SK-N-SH (cell line): ENCODE data around the gene LDHAL6A.

ENCODE experiments used
- CHD2 ChIP-seq: fragments of 150-350 bp; IDR thresholded peaks from 2 replicates; pipeline ENCODE4 v1.6.1; 2018; ENCODE audit warnings: low read length; ENCODE audit not compliant: partially characterized antibody
- ELF1 ChIP-seq: IDR thresholded peaks from 2 replicates; pipeline ENCODE4 v1.4.0; 2012
- FOXM1 ChIP-seq: IDR thresholded peaks from 2 replicates; pipeline ENCODE4 v1.4.0; 2012; ENCODE audit warnings: low read depth, mild to moderate bottlenecking
- GABPA ChIP-seq: IDR thresholded peaks from 2 replicates; pipeline ENCODE4 v1.4.0; 2012; ENCODE audit warnings: low read depth, mild to moderate bottlenecking
- MXI1 ChIP-seq: IDR thresholded peaks from 2 replicates; pipeline ENCODE4 v1.6.1; 2012; ENCODE audit warnings: mild to moderate bottlenecking, low read depth, low read length, improper control_type of control experiment
- NFIC ChIP-seq: IDR thresholded peaks from 2 replicates; pipeline ENCODE4 v1.4.0; 2012; ENCODE audit warnings: borderline replicate concordance
- POLR2AphosphoS5 ChIP-seq: IDR thresholded peaks from 2 replicates; pipeline ENCODE4 v1.6.1; 2012; ENCODE audit warnings: low read depth, low read length
- REST ChIP-seq: IDR thresholded peaks from 2 replicates; pipeline ENCODE4 v1.6.1; 2012; ENCODE audit warnings: mild to moderate bottlenecking, low read depth, low read length, moderate library complexity
- TAF1 ChIP-seq: IDR thresholded peaks from 2 replicates; pipeline ENCODE4 v1.6.1; 2012; ENCODE audit warnings: low read depth, mild to moderate bottlenecking, low read length, moderate library complexity, borderline replicate concordance
- TEAD4 ChIP-seq: IDR thresholded peaks from 2 replicates; pipeline ENCODE4 v1.4.0; 2012; ENCODE audit warnings: mild to moderate bottlenecking, borderline replicate concordance; ENCODE audit not compliant: insufficient read depth
- USF2 ChIP-seq: fragments of 150-350 bp; IDR thresholded peaks from 2 replicates; pipeline ENCODE4 v1.6.1; 2017; ENCODE audit warnings: antibody characterized with exemption, low read length, low read depth, borderline replicate concordance
- TF ChIP-seq, protein P1 (sequence below): fragments of 200-600 bp; sonication (generic); IDR thresholded peaks from 2 replicates; pipeline ENCODE4 v1.6.1; 2017; ENCODE audit warnings: antibody characterized with exemption, mild to moderate bottlenecking, moderate library complexity

DNA sequence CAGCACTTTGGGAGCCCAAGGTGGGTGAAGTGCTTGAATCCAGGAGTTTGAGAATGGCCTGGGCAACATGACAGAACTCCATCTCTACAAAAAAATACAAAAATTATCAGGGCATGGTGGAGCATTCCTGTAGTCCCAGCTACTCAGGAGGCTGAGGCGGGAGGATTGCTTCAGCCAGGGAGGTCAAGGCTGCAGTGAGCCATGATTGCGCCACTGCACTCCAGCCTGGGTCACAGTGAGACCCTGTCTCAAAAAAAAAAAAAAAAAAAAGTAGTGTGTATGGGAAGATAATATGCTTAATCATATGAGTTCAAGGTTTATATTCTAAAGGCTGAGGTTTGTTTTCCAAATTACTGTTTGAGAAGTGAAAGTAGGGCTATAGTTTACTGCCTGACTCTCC lies 10.7 kb downstream of the LDHAL6A start:
- TF ChIP-seq NFIC: no peak
- TF ChIP-seq, protein P1, sequence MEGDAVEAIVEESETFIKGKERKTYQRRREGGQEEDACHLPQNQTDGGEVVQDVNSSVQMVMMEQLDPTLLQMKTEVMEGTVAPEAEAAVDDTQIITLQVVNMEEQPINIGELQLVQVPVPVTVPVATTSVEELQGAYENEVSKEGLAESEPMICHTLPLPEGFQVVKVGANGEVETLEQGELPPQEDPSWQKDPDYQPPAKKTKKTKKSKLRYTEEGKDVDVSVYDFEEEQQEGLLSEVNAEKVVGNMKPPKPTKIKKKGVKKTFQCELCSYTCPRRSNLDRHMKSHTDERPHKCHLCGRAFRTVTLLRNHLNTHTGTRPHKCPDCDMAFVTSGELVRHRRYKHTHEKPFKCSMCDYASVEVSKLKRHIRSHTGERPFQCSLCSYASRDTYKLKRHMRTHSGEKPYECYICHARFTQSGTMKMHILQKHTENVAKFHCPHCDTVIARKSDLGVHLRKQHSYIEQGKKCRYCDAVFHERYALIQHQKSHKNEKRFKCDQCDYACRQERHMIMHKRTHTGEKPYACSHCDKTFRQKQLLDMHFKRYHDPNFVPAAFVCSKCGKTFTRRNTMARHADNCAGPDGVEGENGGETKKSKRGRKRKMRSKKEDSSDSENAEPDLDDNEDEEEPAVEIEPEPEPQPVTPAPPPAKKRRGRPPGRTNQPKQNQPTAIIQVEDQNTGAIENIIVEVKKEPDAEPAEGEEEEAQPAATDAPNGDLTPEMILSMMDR: no peak
- TF ChIP-seq USF2: no peak
- no peak for TF ChIP-seq CHD2
- TF ChIP-seq TAF1: no peak
- no peak for TF ChIP-seq POLR2AphosphoS5
- TF ChIP-seq ELF1: no peak
- no peak for TF ChIP-seq TEAD4
- TF ChIP-seq REST: no peak
- no peak for TF ChIP-seq MXI1
- no peak for TF ChIP-seq FOXM1
- no peak for TF ChIP-seq GABPA
